Stimulated activated CD4-positive, alpha-beta T cell treated with anti-CD3 and anti-CD28 coated beads, Interleukin-4, amount 100 ng/mL, for 1 hour (primary cell): ENCODE measurements around the gene PPP6R1.

Experiments
- DNase-seq: peaks from one replicate; pipeline ENCODE4 v3.0.0-alpha.2; 2020

Gene PPP6R1, protein sequence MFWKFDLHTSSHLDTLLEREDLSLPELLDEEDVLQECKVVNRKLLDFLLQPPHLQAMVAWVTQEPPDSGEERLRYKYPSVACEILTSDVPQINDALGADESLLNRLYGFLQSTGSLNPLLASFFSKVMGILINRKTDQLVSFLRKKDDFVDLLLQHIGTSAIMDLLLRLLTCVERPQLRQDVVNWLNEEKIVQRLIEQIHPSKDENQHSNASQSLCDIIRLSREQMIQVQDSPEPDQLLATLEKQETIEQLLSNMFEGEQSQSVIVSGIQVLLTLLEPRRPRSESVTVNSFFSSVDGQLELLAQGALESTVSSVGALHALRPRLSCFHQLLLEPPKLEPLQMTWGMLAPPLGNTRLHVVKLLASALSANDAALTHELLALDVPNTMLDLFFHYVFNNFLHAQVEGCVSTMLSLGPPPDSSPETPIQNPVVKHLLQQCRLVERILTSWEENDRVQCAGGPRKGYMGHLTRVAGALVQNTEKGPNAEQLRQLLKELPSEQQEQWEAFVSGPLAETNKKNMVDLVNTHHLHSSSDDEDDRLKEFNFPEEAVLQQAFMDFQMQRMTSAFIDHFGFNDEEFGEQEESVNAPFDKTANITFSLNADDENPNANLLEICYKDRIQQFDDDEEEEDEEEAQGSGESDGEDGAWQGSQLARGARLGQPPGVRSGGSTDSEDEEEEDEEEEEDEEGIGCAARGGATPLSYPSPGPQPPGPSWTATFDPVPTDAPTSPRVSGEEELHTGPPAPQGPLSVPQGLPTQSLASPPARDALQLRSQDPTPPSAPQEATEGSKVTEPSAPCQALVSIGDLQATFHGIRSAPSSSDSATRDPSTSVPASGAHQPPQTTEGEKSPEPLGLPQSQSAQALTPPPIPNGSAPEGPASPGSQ

DNA sequence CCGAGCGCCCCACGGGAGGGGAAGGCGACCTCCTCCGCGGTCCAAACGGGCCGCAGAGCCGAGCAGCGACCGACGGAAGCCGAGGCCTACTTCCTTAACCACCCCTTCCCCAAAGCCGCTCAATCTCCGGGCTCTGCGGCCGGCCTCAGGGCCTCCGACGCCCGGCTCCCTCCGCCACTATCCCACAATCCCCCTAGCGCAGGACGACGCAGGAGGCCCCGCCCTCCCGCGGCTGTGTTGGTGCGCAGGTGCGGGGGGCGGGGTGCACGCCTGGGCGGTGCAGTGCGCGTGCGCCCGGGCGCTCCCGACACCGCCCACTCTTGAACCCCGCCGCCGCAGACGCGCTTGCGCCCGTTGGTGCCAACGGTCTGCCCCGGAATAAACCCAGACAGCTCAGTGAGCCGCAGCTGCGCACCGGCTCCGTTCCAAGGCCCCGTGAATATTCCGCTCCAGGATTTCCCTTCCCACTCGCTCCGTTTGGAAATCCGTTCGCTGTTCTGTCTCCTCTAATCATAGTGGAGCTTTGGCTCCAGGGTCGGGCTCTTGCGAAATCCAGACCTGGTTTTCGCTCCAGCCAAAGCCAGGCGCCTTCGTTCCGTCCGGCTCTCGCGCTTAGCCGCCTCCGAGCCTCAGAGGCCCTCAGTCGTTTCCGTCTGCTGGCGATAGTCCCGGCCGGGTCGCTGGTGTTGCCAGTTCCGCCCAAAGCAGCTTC is at the start of gene PPP6R1:
Gene PPP6R1, minus strand, starts transcription at position 190 of the 712 bp plus-strand sequence. CDS start 11,914 bp downstream, outside the sequence.
- DNase-seq, result peak; percentile 94

DNA sequence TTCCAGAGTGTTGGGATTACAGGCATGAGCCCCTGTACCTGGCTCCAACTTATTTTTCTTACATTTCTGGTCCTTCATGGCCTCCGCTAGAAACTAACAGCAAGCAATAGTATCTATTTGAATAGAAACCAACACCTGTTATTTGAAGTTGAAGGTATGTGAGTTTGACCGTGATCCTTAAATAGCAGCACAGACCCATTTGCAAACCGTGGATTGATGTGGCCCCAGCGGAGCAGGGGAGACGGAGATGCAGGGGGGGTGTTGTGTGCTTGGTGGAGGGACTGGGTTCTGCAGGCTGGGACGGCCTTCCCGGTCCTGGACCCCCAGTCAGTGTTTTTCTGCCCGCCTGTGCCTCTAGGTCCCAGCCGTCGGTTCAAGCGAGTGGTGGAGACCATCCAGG is 49.5 kb upstream of the PPP6R1 start:
- DNase-seq, result no peak

DNA sequence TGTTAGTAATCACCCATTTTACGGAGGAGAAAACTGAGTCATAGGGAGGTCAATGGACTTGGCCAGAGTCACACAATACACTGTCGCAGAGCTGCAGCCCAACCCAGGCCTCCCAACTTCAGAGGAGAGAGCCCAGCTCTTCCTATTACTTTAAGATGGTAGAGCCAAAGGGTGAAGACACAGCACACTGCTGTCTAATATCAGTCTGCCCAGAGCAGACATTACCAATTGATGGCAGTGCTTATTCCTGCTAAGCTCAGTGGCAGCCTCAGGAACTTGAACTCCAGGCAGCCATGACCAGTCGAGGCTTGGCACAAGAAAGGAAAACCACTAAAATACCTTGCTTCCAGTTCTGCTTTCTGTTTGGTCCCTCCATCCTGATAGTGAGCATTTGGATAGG is 47.9 kb upstream of the PPP6R1 start:
- no peak for DNase-seq

DNA sequence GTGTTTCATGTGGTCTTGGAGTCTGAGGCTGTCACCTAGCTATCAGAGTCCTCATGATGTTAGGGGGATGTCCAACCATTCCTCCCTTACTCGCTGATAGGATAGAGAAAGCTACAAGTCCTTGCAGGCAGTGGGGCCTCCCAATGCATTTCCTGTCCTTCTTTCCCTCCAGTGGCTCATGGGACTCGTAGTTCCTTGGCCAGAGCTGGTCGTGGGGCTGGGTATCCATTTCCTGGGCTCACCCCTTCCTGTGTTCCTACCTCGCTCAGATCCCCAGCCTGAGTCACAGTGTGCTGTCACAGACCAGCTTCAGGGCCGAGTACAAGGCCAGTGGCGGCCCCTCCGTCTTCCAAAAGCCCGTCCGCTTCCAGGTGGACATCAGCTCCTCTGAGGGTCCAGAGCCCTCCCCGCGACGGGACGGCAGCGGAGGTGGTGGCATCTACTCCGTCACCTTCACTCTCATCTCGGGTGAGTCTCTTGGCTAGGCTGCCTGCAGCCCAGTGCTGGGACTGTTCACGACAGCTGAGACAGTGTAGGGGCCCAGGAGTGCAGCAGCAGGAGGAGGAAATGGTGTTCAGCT is 47.3 kb upstream of the PPP6R1 start:
- no peak for DNase-seq

DNA sequence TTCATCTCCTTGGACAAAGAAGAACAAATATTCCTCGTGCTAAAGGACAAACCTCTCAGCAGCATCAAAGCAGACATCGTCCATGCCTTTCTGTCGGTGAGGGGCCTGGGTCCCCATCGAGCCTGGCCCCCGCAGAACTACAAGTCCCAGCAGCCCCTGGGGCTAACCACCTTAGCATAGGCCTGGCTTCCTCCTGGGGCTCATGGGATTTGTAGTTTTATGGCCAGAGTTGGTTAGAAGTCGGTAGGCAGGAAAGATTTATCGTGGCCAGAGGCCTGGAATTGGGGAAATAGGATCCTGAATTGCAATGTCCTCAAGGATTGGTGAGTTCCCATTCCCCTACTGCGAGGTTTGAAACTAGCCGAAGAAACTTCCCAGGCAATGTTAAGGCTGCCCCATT is 46.7 kb upstream of the PPP6R1 start:
- DNase-seq, result peak; percentile 55

DNA sequence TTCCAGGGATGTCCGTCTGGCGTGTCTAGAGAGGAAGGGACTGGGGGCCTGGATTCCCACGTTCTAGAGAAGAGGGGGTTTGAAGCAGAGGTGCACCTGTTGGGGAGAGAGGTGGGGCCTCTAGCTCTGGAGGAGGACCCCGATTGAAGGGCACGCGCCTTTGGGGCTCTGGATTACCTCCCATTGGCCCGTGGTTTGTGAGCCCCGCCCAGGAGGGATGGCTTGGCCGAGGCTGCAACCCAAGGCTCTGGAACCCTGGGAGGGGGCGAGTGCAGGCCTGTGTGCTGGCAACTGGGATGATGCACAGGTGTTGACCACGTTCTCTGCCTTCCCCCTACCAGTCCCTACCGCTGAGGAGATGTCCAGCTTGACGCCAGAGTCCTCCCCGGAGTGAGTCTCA is 46.2 kb upstream of the PPP6R1 start:
- no peak for DNase-seq

DNA sequence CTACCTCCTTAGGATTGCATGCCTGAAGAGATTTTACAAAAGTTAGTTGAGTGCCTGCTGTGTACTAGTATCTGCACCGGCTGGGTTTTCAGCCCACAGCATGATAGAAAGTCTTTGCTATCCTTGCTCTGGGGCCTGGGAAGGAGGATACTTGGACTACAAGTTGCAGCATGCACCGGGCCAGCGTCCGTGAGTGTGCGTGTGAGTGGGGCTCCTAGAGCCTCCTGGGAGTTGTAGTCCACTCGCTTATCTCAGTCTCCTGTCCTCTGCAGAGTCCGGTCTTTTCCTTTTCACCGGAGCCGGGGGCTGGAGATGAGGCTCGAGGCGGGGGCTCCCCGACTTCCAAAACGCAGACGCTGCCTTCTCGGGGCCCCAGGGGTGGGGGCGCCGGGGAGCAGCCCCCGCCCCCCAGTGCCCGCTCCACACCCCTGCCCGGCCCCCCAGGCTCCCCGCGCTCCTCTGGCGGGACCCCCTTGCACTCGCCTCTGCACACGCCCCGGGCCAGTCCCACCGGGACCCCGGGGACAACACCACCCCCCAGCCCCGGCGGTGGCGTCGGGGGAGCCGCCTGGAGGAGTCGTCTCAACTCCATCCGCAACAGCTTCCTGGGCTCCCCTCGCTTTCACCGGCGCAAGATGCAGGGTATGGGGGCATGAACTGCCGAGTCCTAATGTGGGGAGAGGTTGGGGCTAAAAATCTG is 45.6 kb upstream of the PPP6R1 start:
- DNase-seq, result peak; percentile 18

DNA sequence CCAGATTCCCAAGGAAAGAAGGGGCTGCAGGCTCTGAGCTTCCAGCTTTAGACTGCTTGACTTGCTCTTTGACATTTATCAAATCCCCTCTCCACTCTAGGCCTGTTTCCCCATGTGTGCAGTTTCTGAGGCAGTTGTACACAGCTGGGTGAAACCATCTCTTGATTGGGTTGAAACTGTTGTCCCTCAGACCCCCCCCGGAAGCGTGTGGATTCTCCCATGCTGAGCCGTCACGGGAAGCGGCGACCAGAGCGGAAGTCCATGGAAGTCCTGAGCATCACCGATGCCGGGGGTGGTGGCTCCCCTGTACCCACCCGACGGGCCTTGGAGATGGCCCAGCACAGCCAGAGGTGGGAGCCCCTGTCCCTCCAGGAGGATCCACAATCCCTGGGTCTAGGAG is 44.7 kb upstream of the PPP6R1 start:
- no peak for DNase-seq

DNA sequence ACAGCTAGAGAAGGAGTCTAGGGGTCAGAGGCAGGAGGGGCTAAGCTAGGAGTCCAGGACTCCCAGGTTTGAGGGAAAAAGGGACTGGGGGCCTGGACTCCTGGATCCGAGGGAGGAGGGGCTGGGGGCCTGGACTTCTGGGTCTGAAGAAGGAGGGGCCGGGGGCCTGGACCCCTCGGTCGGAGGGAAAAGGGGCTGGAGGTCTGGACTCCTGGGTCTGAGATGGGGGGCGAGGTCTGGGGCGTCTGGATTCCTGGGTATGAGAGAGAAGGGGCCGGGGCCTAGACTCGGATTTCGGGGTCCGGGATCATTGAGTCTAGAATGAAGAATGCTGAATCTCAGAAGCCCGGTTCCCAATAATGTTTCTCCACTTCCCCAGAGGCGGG is 43.5 kb upstream of the PPP6R1 start:
- DNase-seq, result no peak

DNA sequence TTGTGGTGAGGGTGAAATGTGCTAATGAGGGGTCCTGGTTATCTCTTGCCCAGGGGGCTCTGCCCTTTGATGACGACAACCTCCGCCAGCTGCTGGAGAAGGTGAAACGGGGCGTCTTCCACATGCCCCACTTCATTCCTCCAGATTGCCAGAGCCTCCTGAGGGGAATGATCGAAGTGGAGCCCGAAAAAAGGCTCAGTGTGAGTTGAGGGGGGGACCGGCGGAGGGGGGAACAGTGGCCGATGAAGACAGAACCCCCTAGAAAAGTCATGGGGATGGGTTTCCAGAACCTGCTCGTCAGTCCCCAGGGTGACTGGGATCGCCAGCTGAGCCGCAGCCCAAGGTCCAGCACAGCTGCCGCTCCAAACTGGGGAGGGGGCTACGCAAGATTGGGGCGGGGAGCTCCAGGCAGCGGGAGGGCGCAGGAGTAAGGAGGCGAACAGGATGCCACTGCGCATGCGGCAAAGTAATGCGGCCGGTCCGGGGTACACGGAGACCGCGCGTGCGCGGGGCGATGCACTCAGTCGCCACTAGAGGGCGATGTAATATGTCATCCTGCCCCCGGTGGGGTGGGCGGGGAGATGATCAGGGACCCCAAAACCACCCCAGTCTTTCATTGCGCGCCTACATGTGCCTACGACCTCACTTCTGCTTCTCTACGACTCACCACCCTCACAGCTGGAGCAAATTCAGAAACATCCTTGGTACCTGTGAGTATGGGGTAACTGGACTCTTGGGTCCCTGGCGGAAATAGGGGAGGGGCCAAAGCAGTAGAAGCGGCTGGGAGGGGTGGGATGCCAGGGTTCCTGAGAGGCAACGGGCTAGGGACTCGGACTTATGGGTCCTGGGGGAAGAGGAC is 42.9 kb upstream of the PPP6R1 start:
- DNase-seq, result peak; percentile 97

DNA sequence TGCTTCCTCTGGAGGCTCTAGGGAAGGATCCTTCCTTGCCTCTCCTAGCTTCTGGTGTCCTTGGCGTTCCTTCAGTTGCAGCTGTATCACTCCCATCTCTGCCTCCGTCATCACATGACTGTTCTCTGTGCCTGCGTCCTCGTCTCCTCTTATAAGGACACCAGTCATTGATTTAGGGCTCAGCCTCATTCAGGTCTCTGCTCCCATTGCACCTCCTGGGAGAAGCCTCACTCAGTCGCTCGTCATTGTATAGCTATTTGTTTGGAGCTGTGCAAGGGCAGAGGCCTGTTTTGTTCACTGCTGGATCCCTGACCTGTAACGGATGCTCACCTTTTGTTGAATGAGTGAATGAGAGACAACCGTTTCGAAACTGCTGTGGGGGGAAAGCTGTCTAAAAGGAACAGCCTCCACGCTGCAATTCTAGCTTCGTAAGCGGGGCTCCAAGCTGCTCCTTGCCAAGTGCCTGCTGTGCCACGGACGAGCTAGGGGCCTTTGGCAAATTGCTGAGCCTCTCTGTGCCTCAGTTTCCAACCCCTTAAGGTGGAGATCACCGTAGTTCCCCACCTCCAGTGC is 42.2 kb upstream of the PPP6R1 start:
- DNase-seq, result no peak

DNA sequence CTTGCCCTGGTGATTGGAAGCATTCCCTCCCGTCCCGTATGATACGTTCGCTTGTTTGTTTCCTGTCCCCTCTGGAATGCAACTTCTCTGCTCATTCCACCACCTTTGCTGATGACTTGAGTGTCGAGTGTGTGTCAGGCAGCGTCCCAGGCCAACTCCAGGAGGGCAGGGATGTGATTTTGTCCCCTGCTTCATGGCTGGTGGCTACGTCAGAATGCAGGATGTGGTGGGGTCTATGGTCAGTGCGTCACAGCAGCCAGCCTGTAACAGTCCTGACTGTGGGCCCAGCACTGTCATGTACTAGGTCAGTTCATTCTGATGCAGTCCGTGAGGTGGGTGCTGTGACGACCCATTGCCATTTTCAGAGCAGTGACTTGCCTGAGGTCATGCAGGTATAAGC is 41.2 kb upstream of the PPP6R1 start:
- no peak for DNase-seq

DNA sequence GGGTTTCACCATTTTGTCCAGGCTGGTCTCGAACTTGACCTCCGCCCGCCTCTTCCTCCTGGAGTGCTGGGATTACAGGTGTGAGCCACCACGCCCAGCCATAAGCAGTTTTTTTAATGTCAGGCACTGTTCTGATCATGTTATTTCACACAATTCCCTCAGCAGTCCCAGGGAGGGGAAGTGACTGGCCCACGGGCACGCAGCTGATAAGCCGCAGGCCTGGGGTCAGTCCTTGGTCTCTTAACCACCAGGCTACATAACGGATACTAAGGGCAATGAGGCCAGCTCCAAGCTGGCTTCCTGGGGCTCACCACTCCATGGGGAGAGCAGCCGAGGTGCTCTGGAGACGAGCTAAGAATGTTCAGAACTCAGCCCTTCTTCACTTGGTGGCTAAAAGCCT is 38.5 kb upstream of the PPP6R1 start:
- no peak for DNase-seq

DNA sequence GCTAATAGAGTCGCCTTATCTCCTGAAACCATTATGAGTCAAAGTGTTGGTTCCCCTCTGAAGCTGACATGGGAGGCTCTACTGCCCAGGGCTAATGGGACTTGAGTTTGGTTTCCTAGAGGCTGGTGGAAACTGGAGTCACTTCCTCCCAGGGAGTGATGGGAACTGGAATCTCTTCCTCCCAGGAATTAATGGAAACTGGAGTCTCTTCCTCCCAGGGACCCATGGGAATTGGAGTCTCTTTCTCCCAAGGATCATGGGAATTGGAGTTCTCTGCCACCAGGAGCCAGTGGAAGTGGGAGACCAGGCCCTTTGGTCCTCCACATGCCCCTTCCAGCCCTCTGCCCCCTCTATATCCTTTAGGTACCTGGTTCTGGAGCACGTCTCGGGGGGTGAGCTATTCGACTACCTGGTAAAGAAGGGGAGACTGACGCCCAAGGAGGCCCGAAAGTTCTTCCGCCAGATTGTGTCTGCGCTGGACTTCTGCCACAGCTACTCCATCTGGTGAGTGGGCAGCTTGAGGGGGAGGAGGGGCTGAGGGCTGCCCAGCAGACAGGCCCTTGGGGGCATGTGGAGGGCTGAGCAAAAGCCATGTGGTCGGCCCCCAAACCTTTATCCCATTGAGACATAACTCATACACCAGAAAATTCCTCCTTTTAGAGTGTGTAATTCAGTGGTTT is 30.4 kb upstream of the PPP6R1 start:
- no peak for DNase-seq

DNA sequence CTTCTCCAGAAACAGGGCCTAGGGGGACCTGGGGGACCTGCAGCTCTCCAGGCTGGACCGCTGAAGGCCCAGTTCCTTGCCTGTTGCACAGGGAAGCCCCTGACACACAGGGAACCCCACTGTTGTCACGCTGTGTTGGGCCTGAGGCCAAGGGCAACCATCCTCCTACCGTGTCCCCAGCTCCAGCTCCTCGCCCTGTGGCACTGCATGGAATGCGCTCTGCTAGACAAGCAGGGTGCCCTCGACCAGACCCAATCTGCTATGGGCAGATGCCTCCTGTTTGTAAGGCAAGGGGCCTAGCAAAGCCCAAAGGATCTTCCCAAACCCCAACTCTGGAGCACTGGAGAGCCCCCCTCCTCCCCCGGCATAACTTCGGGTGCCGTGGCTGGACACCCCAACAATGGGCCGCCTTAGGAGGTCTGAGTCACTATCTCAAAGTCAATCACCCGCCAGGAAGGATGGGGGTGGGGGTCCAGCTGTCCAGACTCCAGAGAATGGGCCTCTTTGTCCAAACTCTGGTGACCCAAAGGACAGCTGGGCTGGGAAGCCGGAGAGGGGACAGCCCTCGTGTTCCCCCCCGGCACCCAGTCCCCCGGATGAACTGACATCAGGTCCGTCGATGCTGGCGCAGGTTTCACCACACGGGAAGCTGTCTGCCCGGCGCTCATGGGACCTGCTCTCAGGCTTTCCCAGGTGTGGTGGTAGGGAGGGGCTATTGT is 28.7 kb upstream of the PPP6R1 start:
- no peak for DNase-seq

DNA sequence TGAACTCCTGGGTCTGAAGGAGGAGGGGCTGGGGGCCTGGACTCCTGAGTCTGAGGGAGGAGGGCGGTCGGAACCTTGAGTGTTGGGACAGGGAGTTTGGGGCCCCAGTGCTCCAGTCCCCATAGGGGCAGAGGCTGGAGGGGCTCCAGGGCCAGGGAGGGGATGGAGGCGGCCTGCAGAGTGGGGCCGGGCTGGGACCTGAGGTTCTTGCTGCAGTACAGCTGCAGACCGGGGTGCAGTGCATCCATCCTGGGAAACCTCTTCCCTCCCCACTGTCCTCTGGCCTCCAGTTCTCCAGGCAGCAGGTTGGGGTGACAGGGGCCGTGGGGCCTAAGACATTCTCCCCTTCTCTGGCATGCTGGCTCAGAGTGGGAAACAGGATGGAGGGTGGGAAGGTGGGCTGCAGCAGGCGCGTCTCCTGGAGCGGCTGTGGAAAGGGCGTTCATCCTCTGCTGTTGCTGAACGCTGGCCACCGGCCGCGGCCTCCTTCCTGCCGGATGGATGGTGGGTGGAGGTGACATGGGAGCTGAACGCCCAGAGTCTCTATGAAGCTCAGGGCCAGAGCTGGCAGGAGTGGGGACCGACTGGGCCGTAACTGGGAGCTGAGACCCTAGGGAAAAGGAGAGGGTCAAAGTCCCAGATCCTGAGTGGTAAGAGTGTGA is 26.5 kb upstream of the PPP6R1 start:
- DNase-seq, result no peak

DNA sequence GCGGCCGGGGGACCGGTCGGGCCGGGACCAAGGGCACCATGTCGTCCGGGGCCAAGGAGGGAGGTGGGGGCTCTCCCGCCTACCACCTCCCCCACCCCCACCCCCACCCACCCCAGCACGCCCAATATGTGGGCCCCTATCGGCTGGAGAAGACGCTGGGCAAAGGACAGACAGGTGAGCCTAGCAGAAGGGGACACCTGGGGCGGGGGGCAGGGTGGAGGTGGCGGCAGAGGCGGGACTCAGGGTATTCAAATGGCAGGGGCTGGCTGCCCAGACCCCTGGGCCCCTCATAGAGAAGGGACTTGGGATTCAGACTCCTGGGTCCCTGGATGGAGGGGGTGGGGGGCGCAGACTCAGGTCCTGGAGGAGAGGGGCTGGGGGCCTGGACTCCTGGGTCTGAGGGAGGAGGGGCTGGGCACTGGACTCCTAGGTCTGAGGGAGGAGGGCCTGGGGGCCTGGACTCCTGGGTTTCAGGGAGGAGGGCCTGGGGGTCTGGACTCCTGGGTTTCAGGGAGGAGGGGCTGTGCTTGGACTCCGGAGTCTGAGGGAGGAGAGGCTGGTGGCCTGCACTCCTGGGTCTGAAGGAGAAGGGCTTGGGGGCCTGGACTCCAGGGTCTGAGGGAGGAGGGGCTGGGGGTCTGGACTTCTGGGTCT is 25.7 kb upstream of the PPP6R1 start:
- DNase-seq, result no peak

DNA sequence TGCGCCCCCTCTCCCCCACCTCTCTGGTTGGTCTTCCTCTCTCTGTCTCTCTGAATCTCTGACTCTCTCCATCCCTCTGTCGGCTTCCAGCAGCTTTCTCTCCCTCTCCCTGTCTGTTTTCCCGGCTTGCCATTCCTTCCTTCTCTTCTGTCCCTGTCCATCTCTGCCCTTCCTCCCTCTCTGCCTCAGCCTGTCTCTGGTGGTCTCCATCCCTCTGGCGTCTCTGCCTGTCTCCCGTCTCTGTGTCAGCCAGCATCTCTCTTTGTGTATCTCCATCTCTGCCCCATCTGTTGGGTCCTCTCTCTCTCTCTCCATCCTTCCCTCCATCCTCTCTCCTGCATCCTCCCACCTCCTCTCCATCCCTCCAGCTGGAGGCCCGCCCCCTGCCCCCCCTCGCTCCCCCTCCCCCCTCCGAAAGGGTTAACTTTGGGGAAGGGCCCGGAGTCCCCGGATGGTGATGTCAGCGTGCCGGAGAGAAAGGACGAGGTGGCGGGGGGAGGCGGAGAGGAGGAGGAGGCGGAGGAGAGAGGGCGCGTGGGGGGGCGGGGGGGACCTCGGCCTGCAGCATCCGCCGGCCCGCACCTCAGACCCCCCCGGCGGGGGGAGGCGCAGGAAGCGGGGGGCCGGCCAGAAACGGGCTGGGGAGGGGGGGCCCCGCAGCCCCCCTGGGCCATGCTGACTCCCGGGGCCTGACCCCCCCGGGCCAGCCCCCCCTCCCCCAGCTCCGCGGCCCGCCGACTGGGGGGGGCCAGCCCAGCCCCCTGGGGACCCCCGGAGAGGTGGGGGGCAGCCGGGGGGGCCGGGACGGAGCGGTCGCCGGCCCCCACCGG is 24.9 kb upstream of the PPP6R1 start, which contains the start of gene BRSK1:
Gene BRSK1, plus strand, starts transcription at position 450 of the 830 bp plus-strand sequence. CDS start 446 bp downstream, outside the sequence.
- DNase-seq, result peak; percentile 54
